Measurements from ENCODE around the gene GCH1. TPM values are rescaled to one million over a fixed set of nuclear protein-coding genes. Genes with fewer than 3 reads are reported as not detected.
A peak's percentile ranks its signal among the peaks of the same experiment; 100 is the strongest.

The GCH1 gene
- total RNA-seq, 1 experiment from 2014 or later: 9.2 TPM

DNA sequence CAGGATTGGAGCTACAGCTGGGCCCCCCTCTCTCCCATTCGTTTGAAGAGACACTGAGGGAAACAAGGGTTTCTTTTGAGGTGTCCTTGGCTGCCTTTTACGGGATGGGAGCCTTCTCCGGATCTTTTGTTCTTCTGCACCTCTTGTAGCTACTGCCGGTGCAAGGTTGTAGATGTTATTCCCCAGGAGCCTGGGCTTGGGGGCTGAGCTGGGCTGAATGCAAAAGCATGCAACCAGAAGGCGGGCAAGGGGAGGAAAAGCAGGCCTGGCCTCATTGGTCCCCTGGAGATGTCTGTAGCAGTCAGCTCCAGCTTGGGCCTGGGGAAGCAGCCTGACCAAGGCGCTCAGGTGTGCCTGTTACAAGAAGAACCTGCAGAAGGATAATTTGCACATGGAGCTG is 110.3 kb downstream of the GCH1 start:
- Mint-ChIP-seq H3K27me3 (ENCODE audit: low read depth) (no peaks in the 10 kb centered on the region; the same call in 1 of the 2 replicates), H3K4me3 (no peak overlapping the region), H3K4me1 (peaks cover 14% of the 10 kb centered on the region), H3K36me3 (no peaks in the 10 kb centered on the region), H3K27ac (no peak overlapping the region; the same call in 1 of the 2 replicates), H3K9me3 (peaks cover 6% of the 10 kb centered on the region)
- ChIA-PET POLR2A (no interaction called here), CTCF (interaction anchor here (0.6 to 2.5 kb wide), 7 partner anchors 10 to 226 kb away, joined by 3 to 16 read pairs (median 5); no protein-coding TSS in a partner anchor)
- TF ChIP-seq FOXK1 (CRISPR knock-in tag; IDR thresholded peaks at IDR 0.05) (no peak), ZNF121 (CRISPR knock-in tag; IDR thresholded peaks at IDR 0.05) (no peak), NR3C1 (CRISPR knock-in tag; conservative IDR thresholded peaks at IDR 0.05; ENCODE audit: low read depth) (no peak), JUN (CRISPR knock-in tag; IDR thresholded peaks at IDR 0.05) (no peak), ZNF317 (CRISPR knock-in tag; IDR thresholded peaks at IDR 0.05; ENCODE audit: borderline replicate concordance, low read depth) (no peak), KAT7 (CRISPR knock-in tag; IDR thresholded peaks at IDR 0.05; ENCODE audit: borderline replicate concordance) (no peak), NFYB (CRISPR knock-in tag; conservative IDR thresholded peaks at IDR 0.05; ENCODE audit: low read depth) (no peak), PRRX2 (CRISPR knock-in tag; IDR thresholded peaks at IDR 0.05) (no peak), TCF7 (CRISPR knock-in tag; IDR thresholded peaks at IDR 0.05; ENCODE audit: low read depth) (no peak)
- TF ChIP-seq, protein P1, sequence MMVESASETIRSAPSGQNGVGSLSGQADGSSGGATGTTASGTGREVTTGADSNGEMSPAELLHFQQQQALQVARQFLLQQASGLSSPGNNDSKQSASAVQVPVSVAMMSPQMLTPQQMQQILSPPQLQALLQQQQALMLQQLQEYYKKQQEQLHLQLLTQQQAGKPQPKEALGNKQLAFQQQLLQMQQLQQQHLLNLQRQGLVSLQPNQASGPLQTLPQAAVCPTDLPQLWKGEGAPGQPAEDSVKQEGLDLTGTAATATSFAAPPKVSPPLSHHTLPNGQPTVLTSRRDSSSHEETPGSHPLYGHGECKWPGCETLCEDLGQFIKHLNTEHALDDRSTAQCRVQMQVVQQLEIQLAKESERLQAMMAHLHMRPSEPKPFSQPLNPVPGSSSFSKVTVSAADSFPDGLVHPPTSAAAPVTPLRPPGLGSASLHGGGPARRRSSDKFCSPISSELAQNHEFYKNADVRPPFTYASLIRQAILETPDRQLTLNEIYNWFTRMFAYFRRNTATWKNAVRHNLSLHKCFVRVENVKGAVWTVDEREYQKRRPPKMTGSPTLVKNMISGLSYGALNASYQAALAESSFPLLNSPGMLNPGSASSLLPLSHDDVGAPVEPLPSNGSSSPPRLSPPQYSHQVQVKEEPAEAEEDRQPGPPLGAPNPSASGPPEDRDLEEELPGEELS (CRISPR knock-in tag; IDR thresholded peaks at IDR 0.05): no peak
- TF ChIP-seq, protein P2, sequence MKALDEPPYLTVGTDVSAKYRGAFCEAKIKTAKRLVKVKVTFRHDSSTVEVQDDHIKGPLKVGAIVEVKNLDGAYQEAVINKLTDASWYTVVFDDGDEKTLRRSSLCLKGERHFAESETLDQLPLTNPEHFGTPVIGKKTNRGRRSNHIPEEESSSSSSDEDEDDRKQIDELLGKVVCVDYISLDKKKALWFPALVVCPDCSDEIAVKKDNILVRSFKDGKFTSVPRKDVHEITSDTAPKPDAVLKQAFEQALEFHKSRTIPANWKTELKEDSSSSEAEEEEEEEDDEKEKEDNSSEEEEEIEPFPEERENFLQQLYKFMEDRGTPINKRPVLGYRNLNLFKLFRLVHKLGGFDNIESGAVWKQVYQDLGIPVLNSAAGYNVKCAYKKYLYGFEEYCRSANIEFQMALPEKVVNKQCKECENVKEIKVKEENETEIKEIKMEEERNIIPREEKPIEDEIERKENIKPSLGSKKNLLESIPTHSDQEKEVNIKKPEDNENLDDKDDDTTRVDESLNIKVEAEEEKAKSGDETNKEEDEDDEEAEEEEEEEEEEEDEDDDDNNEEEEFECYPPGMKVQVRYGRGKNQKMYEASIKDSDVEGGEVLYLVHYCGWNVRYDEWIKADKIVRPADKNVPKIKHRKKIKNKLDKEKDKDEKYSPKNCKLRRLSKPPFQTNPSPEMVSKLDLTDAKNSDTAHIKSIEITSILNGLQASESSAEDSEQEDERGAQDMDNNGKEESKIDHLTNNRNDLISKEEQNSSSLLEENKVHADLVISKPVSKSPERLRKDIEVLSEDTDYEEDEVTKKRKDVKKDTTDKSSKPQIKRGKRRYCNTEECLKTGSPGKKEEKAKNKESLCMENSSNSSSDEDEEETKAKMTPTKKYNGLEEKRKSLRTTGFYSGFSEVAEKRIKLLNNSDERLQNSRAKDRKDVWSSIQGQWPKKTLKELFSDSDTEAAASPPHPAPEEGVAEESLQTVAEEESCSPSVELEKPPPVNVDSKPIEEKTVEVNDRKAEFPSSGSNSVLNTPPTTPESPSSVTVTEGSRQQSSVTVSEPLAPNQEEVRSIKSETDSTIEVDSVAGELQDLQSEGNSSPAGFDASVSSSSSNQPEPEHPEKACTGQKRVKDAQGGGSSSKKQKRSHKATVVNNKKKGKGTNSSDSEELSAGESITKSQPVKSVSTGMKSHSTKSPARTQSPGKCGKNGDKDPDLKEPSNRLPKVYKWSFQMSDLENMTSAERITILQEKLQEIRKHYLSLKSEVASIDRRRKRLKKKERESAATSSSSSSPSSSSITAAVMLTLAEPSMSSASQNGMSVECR (CRISPR knock-in tag; IDR thresholded peaks at IDR 0.05; ENCODE audit: borderline replicate concordance): no peak
- TF ChIP-seq, protein P3, sequence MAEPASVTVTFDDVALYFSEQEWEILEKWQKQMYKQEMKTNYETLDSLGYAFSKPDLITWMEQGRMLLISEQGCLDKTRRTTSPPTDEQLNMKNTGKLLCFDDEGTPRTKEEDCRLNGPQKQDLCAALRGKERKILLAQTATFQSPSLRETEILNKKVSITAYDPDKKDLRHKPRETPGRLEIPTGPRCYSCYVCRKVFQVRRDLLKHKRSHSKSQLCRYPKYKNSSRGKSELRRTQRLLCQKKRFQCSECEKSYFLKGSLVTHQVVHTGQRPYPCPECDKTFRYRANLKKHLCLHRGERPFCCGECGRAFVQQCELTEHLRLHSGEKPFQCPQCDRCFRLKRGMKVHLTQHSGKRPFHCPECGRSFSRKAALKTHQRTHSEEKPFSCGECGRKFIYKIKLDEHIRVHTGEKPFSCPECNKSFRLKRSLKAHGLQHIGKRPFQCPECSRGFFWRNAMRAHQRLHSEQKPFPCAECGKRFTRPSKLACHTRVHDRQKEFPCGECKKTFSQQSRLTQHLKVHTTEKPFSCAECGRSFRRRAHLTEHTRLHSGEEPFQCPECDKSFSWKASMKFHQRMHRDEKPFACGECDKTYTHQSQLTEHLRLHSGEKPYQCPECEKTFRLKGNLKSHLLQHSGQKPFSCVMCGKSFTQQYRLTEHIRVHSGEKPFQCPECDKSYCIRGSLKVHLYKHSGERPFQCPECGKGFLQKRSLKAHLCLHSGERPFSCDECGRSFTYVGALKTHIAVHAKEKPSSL (CRISPR knock-in tag; conservative IDR thresholded peaks at IDR 0.05): no peak
- TF ChIP-seq, protein P4, sequence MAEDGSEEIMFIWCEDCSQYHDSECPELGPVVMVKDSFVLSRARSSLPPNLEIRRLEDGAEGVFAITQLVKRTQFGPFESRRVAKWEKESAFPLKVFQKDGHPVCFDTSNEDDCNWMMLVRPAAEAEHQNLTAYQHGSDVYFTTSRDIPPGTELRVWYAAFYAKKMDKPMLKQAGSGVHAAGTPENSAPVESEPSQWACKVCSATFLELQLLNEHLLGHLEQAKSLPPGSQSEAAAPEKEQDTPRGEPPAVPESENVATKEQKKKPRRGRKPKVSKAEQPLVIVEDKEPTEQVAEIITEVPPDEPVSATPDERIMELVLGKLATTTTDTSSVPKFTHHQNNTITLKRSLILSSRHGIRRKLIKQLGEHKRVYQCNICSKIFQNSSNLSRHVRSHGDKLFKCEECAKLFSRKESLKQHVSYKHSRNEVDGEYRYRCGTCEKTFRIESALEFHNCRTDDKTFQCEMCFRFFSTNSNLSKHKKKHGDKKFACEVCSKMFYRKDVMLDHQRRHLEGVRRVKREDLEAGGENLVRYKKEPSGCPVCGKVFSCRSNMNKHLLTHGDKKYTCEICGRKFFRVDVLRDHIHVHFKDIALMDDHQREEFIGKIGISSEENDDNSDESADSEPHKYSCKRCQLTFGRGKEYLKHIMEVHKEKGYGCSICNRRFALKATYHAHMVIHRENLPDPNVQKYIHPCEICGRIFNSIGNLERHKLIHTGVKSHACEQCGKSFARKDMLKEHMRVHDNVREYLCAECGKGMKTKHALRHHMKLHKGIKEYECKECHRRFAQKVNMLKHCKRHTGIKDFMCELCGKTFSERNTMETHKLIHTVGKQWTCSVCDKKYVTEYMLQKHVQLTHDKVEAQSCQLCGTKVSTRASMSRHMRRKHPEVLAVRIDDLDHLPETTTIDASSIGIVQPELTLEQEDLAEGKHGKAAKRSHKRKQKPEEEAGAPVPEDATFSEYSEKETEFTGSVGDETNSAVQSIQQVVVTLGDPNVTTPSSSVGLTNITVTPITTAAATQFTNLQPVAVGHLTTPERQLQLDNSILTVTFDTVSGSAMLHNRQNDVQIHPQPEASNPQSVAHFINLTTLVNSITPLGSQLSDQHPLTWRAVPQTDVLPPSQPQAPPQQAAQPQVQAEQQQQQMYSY (CRISPR knock-in tag; IDR thresholded peaks at IDR 0.05): no peak
- TF ChIP-seq, protein P5, sequence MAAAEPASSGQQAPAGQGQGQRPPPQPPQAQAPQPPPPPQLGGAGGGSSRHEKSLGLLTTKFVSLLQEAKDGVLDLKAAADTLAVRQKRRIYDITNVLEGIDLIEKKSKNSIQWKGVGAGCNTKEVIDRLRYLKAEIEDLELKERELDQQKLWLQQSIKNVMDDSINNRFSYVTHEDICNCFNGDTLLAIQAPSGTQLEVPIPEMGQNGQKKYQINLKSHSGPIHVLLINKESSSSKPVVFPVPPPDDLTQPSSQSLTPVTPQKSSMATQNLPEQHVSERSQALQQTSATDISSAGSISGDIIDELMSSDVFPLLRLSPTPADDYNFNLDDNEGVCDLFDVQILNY (CRISPR knock-in tag; IDR thresholded peaks at IDR 0.05): no peak
- no peak for DNase-seq (ENCODE audit: low spot score)
- ATAC-seq: peak; percentile 89

Small RNA genes lying within 50 kb of the gene (microRNA-seq; reads per million reads assigned to microRNA genes)
- gene MIR4308 (ENCODE audit: borderline number of aligned reads): not detected

Other genes with a start within 250 kb of the GCH1 start
- gene WDHD1, start 124.3 kb upstream of the GCH1 start, total RNA-seq (2021): 64.4 to 76.1 TPM (median 67.3 TPM) in 3 replicates
- gene SOCS4, start 124.4 kb upstream of the GCH1 start, total RNA-seq (2021): 20.7 to 21.3 TPM (median 21.2 TPM) in 3 replicates
- gene MAPK1IP1L, start 148.8 kb upstream of the GCH1 start, total RNA-seq (2021): 97.9 to 107 TPM (median 107 TPM) in 3 replicates
- gene LGALS3, start 226.4 kb upstream of the GCH1 start, total RNA-seq (2021): 5.8 to 6.7 TPM (median 6.5 TPM) in 3 replicates